OCI-LY7 (cell line): ENCODE measurements around the gene TRIM27. TPM values are rescaled to one million over a fixed set of nuclear protein-coding genes. Genes with fewer than 3 reads are reported as not detected.
A peak's percentile ranks its signal among the peaks of the same experiment; 100 is the strongest.
"Not testable (repeated sequence)": the region's sequence is repeated elsewhere in the genome, so short reads cannot be mapped to it uniquely, and the experiment has no call there.

Experiments
- Bru-seq: library from RNA; stranded (reverse); fragments of 400-500 nt; gene quantifications from one replicate; lab custom pipeline; 2021; lab: Mats Ljungman, UMichigan
- BruChase-seq, 2 experiments: library from RNA; stranded (reverse); fragments of 400-500 nt; gene quantifications; one replicate each; lab custom pipeline; 2021; lab: Mats Ljungman, UMichigan
- BruUV-seq: library from RNA; stranded (reverse); fragments of 400-500 nt; replicated peaks from 2 replicates; lab custom pipeline; 2021; lab: Mats Ljungman, UMichigan
- CTCF ChIA-PET: fragments of 300-600 bp; sonication (Branson Sonifier 250); formaldehyde crosslinking; loops from one replicate; lab custom pipeline; 2022; ENCODE audit warnings: antibody characterized with exemption; ENCODE audit not compliant: unreplicated experiment; lab: Charles Lee
- POLR2A ChIA-PET: fragments of 300-600 bp; sonication (Branson Sonifier 250); formaldehyde crosslinking; loops from one replicate; lab custom pipeline; 2022; ENCODE audit warnings: antibody characterized with exemption; lab: Charles Lee
- DNase-seq: peaks from one replicate; pipeline ENCODE4 v3.0.0-alpha.2; 2015; ENCODE audit warnings: low spot score
- H2AFZ ChIP-seq: fragments of 200-600 bp; sonication (generic), shearing (Covaris generic); 2 replicates; pipeline ENCODE4 v1.6.1; 2014; ENCODE audit warnings: mild to moderate bottlenecking, antibody characterized with exemption, low read length, moderate library complexity
- H3K27ac ChIP-seq: fragments of 200-600 bp; sonication (generic); 2 replicates; pipeline ENCODE4 v1.5.1; 2014; ENCODE audit warnings: mixed run types, low read depth, mild to moderate bottlenecking, moderate library complexity, low read length, inconsistent platforms; ENCODE audit not compliant: poor library complexity, severe bottlenecking
- H3K36me3 ChIP-seq: fragments of 200-600 bp; sonication (generic); 2 replicates; pipeline ENCODE4 v1.6.1; 2014; ENCODE audit warnings: mild to moderate bottlenecking, antibody characterized with exemption, low read length, moderate library complexity, mixed read lengths; ENCODE audit not compliant: insufficient read depth
- H3K4me1 ChIP-seq: fragments of 200-600 bp; sonication (generic); 2 replicates; pipeline ENCODE4 v1.5.1; 2014; ENCODE audit warnings: mild to moderate bottlenecking, low read length; ENCODE audit not compliant: insufficient read depth, poor library complexity, severe bottlenecking
- H3K4me2 ChIP-seq: fragments of 200-600 bp; sonication (generic); 2 replicates; pipeline ENCODE4 v1.6.1; 2014; ENCODE audit warnings: mild to moderate bottlenecking, low read length
- H3K4me3 ChIP-seq: fragments of 200-600 bp; sonication (generic); 2 replicates; pipeline ENCODE4 v1.5.1; 2014; ENCODE audit warnings: mild to moderate bottlenecking, low read depth, low read length; ENCODE audit not compliant: poor library complexity, severe bottlenecking
- H3K79me2 ChIP-seq: fragments of 200-600 bp; sonication (generic); 2 replicates; pipeline ENCODE4 v1.6.1; 2016; ENCODE audit warnings: low read depth, mild to moderate bottlenecking, low read length, moderate library complexity, mixed read lengths; ENCODE audit not compliant: insufficient read depth
- H3K9me2 ChIP-seq: fragments of 200-600 bp; sonication (generic); 2 replicates; pipeline ENCODE4 v1.6.1; 2016; ENCODE audit warnings: mild to moderate bottlenecking, low read length, mixed read lengths; ENCODE audit not compliant: insufficient read depth
- H3K9me3 ChIP-seq: fragments of 200-600 bp; sonication (generic); 2 replicates; pipeline ENCODE4 v1.6.1; 2014; ENCODE audit warnings: mild to moderate bottlenecking, mixed run types, low read length, mixed read lengths
- H4K20me1 ChIP-seq: fragments of 200-600 bp; sonication (generic); 2 replicates; pipeline ENCODE4 v1.6.1; 2014; ENCODE audit warnings: mild to moderate bottlenecking, antibody characterized with exemption, low read length, moderate library complexity, mixed read lengths; ENCODE audit not compliant: insufficient read depth
- CTCF ChIP-seq: fragments of 200-600 bp; sonication (generic); conservative IDR thresholded peaks from 2 replicates; pipeline ENCODE4 v1.5.1; 2014; ENCODE audit warnings: mild to moderate bottlenecking, antibody characterized with exemption, low read length, moderate library complexity, mixed read lengths
- EZH2phosphoT487 ChIP-seq: fragments of 200-600 bp; sonication (generic); IDR thresholded peaks from 2 replicates; pipeline ENCODE4 v1.6.1; 2018; ENCODE audit warnings: low read depth, borderline replicate concordance, mild to moderate bottlenecking, mixed run types, antibody characterized with exemption, low read length, moderate library complexity, mixed read lengths
- intact Hi-C: fragments of 100-400 bp; cut with micrococcal nuclease; formaldehyde crosslinking; loops from one replicate; pipeline ENCODE4 v1.10.0; 2022; ENCODE audit not compliant: unreplicated experiment
- long read RNA-seq: library from polyadenylated mRNA; stranded (forward); transcript quantifications from one replicate; pipeline ENCODE4 v2.0.0, GENCODE V29; 2022
- total RNA-seq, 2 experiments: library from RNA; depleted of rRNA in 1 of 2; stranded (reverse); fragments of >200 nt in 1 of 2; shearing (Covaris generic) in 1 of 2; gene quantifications; 2 replicates each; pipeline ENCODE4 v1.2.3, GENCODE V29; 2014 to 2022

Gene TRIM27
- total RNA-seq (2014; rRNA removed; shearing (Covaris generic)) (126 and 130 TPM in 2 replicates), total RNA-seq (2022) (112 and 116 TPM in 2 replicates), Bru-seq, nascent RNA (percentile 90 among the genes with signal in this experiment), BruChase-seq, experiment 1, labeled RNA remaining after a 6-hour chase (percentile 89 among the genes with signal in this experiment), BruChase-seq, experiment 2, labeled RNA remaining after a 2-hour chase (percentile 95 among the genes with signal in this experiment)
- long read RNA-seq, full-length matches to known transcripts: 179 of 223 reads
- long read RNA-seq, partial matches to known transcripts: 4 of 223 reads
- long read RNA-seq, other reads (novel, unspliced or antisense): 40 of 223 reads

GRCh38 chr6:28923318-28924102, at the start of gene TRIM27:
TSS of gene TRIM27 (minus strand) at chr6:28923985. CDS start at chr6:28923632, 353 bp downstream.
- intact Hi-C loops: loop anchor here (1.0 to 2.0 kb wide), 2 partner anchors 21 to 27 kb away; no protein-coding TSS in a partner anchor
- H3K79me2 ChIP-seq: peaks cover 45% of the 10 kb centered on the region
- H3K27ac ChIP-seq: peak within 1 kb of the TSS; percentile 73
- H3K9me2 ChIP-seq: no peaks in the 10 kb centered on the region
- no peaks in the 10 kb centered on the region for H3K9me3 ChIP-seq
- ChIA-PET POLR2A (interaction anchor here (0.6 to 5.6 kb wide), 21 partner anchors 10 to 195 kb away, joined by 3 to 37 read pairs (median 4); no protein-coding TSS in a partner anchor), CTCF (no interaction called here)
- peaks cover 26% of the 10 kb centered on the region for H3K4me1 ChIP-seq
- peak within 1 kb of the TSS; percentile 95 for H3K4me2 ChIP-seq
- TF ChIP-seq EZH2phosphoT487: no peak
- 0 out of 2 replicates have a peak, but pooled peaks have one; percentile 18 for TF ChIP-seq CTCF
- DNase-seq: peak; percentile 91
- H3K4me3 ChIP-seq: peak within 1 kb of the TSS; percentile 93
- peaks cover 40% of the 10 kb centered on the region for H3K36me3 ChIP-seq
- peak within 1 kb of the TSS; percentile 61; the same call in 1 of the 2 replicates for H2AFZ ChIP-seq
- peaks cover 18% of the 10 kb centered on the region for H4K20me1 ChIP-seq
- no TSS peak for BruUV-seq

- H3K27ac ChIP-seq, DNase-seq, CTCF ChIA-PET, intact Hi-C loops, H3K36me3 ChIP-seq, BruUV-seq, POLR2A ChIA-PET, H3K4me2 ChIP-seq, H4K20me1 ChIP-seq, H3K79me2 ChIP-seq, H2AFZ ChIP-seq, H3K4me3 ChIP-seq, H3K4me1 ChIP-seq, H3K9me2 ChIP-seq: not testable (repeated sequence)
- peaks cover 12% of the 10 kb centered on the region; the same call in 1 of the 2 replicates for H3K9me3 ChIP-seq
Observed at GRCh38 chr6:28970056-28970455, 46.3 kb upstream of the TRIM27 start.

DNA sequence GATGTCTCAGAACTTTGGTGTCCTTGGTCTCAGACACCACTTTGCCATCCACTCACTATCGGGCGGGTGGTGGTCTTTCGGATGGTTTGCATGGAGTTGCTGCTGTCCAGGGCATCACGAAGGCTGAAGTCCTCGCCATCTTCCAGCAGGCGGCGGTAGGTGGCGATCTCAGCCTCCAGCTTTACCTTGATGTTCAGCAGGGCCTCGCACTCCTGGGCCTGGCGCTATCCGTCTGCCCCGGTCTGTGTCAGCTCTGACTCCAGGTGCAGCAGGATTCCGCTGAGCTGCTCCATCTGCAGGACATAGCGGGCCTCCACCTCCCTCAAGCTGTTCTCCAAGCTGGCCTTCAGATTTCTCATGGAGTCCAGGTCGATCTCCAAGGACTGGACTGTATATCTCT, 45.3 kb upstream of the TRIM27 start:
- Histone ChIP-seq H3K36me3 (no peaks in the 10 kb centered on the region), H2AFZ (no peak overlapping the region), H3K27ac (no peak overlapping the region), H3K9me2 (no peaks in the 10 kb centered on the region), H3K4me2 (no peak overlapping the region), H3K4me3 (no peak overlapping the region), H3K4me1 (no peaks in the 10 kb centered on the region), H3K9me3 (peaks cover 12% of the 10 kb centered on the region; the same call in 1 of the 2 replicates), H4K20me1 (no peaks in the 10 kb centered on the region), H3K79me2 (no peaks in the 10 kb centered on the region)
- no peak for DNase-seq
- TF ChIP-seq CTCF (no peak), EZH2phosphoT487 (no peak)
- intact Hi-C loops: no loop called here
- no TSS peak for BruUV-seq
- POLR2A ChIA-PET: no interaction called here
- CTCF ChIA-PET: no interaction called here
